Activated naive CD4-positive, alpha-beta T cell treated with anti-CD3 and anti-CD28 coated beads for 36 hours (primary cell): ENCODE measurements around the gene RBFA. TPM values are rescaled to one million over a fixed set of nuclear protein-coding genes. Genes with fewer than 3 reads are reported as not detected.
"Not testable (repeated sequence)": the region's sequence is repeated elsewhere in the genome, so short reads cannot be mapped to it uniquely, and the experiment has no call there.

Source experiments
- CTCF ChIA-PET: fragments of 350-600 bp; sonication (Branson Sonifier 250); formaldehyde crosslinking; loops from one replicate; lab custom pipeline; 2021; ENCODE audit warnings: antibody characterized with exemption; lab: Charles Lee
- DNase-seq: peaks from one replicate; pipeline ENCODE4 v3.0.0-alpha.2; 2020
- H3K27ac Mint-ChIP-seq: one replicate; pipeline ENCODE4 v1.8.0; 2021; ENCODE audit warnings: mild to moderate bottlenecking, mixed read lengths
- H3K27me3 Mint-ChIP-seq: one replicate; pipeline ENCODE4 v1.8.0; 2021; ENCODE audit warnings: low read depth, mixed read lengths
- H3K36me3 Mint-ChIP-seq: one replicate; pipeline ENCODE4 v1.8.0; 2021; ENCODE audit warnings: low read depth, mixed read lengths
- H3K4me1 Mint-ChIP-seq: one replicate; pipeline ENCODE4 v1.8.0; 2021; ENCODE audit warnings: low read depth, mixed read lengths
- H3K4me3 Mint-ChIP-seq: one replicate; pipeline ENCODE4 v1.8.0; 2021; ENCODE audit warnings: mild to moderate bottlenecking, moderate library complexity, mixed read lengths
- H3K9me3 Mint-ChIP-seq: one replicate; pipeline ENCODE4 v1.8.0; 2021; ENCODE audit warnings: mixed read lengths
- intact Hi-C: fragments of 100-400 bp; cut with micrococcal nuclease; formaldehyde crosslinking; loops from one replicate; pipeline ENCODE4 v1.15.1; 2023
- total RNA-seq, 2 experiments: library from RNA; stranded (reverse); gene quantifications; one replicate each; pipeline ENCODE4 v1.2.3, GENCODE V29; 2021

Gene RBFA
- 10 to 100 TPM; 35.7 to 36.0 TPM for total RNA-seq

GRCh38 chr18:80034068-80034851, at the start of gene RBFA:
RBFA (plus strand) TSS chr18:80034434; CDS start chr18:80034496, 62 bp downstream.
- Mint-ChIP-seq H3K36me3 (peaks cover 18% of the 10 kb centered on the region), H3K4me3 (peak within 1 kb of the TSS; percentile 82), H3K9me3 (no peaks in the 10 kb centered on the region), H3K27ac (peak within 1 kb of the TSS; percentile 73), H3K4me1 (peaks cover 26% of the 10 kb centered on the region), H3K27me3 (no peaks in the 10 kb centered on the region)
- DNase-seq = peak; percentile 100
- intact Hi-C loops = loop anchor here (1.0 to 2.0 kb wide), 8 partner anchors 46 to 965 kb away; partner anchors contain the start of genes ADNP2, ATP9B, CTDP1 and SLC66A2
- CTCF ChIA-PET = interaction anchor here (0.7 kb wide), 1 partner anchor 47 kb away, joined by 3 read pairs; no protein-coding TSS in a partner anchor

- H3K27ac Mint-ChIP-seq = no peak overlapping the region
- intact Hi-C loops = no loop called here
- H3K27me3 Mint-ChIP-seq = no peaks in the 10 kb centered on the region
- CTCF ChIA-PET = interaction anchor here (0.6 to 2.2 kb wide), 7 partner anchors 10 to 57 kb away, joined by 3 to 10 read pairs (median 3); partner anchors contain the start of gene HSBP1L1
- H3K9me3 Mint-ChIP-seq = no peaks in the 10 kb centered on the region
- H3K36me3 Mint-ChIP-seq = peaks cover 24% of the 10 kb centered on the region
- H3K4me3 Mint-ChIP-seq = no peak overlapping the region
- DNase-seq = no peak
- peaks cover 62% of the 10 kb centered on the region for H3K4me1 Mint-ChIP-seq
These were observed 49.1 kb upstream of the RBFA start for GRCh38 chr18:79985172-79985571.

GRCh38 chr18:79986726-79987125, 47.5 kb upstream of the RBFA start:
- Mint-ChIP-seq H3K27ac (peak overlapping the region; percentile 85), H3K4me3 (peak overlapping the region; percentile 85), H3K27me3 (no peaks in the 10 kb centered on the region), H3K9me3 (no peaks in the 10 kb centered on the region), H3K36me3 (peaks cover 24% of the 10 kb centered on the region), H3K4me1 (peaks cover 52% of the 10 kb centered on the region)
- CTCF ChIA-PET = interaction anchor here (0.6 to 1.5 kb wide), 3 partner anchors 12 to 123 kb away, joined by 3 to 4 read pairs (median 4); no protein-coding TSS in a partner anchor
- DNase-seq = no peak
- intact Hi-C loops = no loop called here

GRCh38 chr18:79987566-79987965, 46.7 kb upstream of the RBFA start:
- Mint-ChIP-seq H3K4me3 (peak overlapping the region; percentile 85), H3K4me1 (peaks cover 43% of the 10 kb centered on the region), H3K9me3 (no peaks in the 10 kb centered on the region), H3K36me3 (peaks cover 23% of the 10 kb centered on the region), H3K27me3 (no peaks in the 10 kb centered on the region), H3K27ac (peak overlapping the region; percentile 85)
- CTCF ChIA-PET = interaction anchor here (0.6 to 1.5 kb wide), 4 partner anchors 12 to 123 kb away, joined by 3 to 4 read pairs (median 4); no protein-coding TSS in a partner anchor
- intact Hi-C loops = no loop called here
- no peak for DNase-seq

- CTCF ChIA-PET = interaction anchor here (0.6 to 1.5 kb wide), 2 partner anchors 20 to 47 kb away, joined by 3 to 4 read pairs; no protein-coding TSS in a partner anchor
These were observed 46.2 kb upstream of the RBFA start for GRCh38 chr18:79988071-79988450.

GRCh38 chr18:79988451-79989194, 45.6 kb upstream of the RBFA start, which contains the start of gene TXNL4A:
TXNL4A (minus strand) TSS chr18:79988563; CDS start chr18:79988392, 171 bp downstream.
- Mint-ChIP-seq H3K36me3 (peaks cover 20% of the 10 kb centered on the region), H3K27me3 (no peaks in the 10 kb centered on the region), H3K4me1 (peaks cover 35% of the 10 kb centered on the region), H3K4me3 (peak within 1 kb of the TSS; percentile 85), H3K9me3 (no peaks in the 10 kb centered on the region), H3K27ac (peak within 1 kb of the TSS; percentile 85)
- intact Hi-C loops = loop anchor here (1.0 to 2.0 kb wide), 10 partner anchors 23 to 919 kb away; partner anchors contain the start of genes ADNP2, ATP9B, CTDP1 and KCNG2
- CTCF ChIA-PET = interaction anchor here (1.1 kb wide), 1 partner anchor 24 kb away, joined by 3 read pairs; the partner anchor contains the start of gene HSBP1L1
- peak; percentile 84 for DNase-seq

More at GRCh38 chr18:79988071-79988450, 46.2 kb upstream of the RBFA start:
- H3K9me3 Mint-ChIP-seq = no peaks in the 10 kb centered on the region
- H3K4me3 Mint-ChIP-seq = peak overlapping the region; percentile 85
- no peaks in the 10 kb centered on the region for H3K27me3 Mint-ChIP-seq
- peak; percentile 70 for DNase-seq
- intact Hi-C loops = loop anchor here (1.0 to 2.0 kb wide), 10 partner anchors 23 to 919 kb away; partner anchors contain the start of genes ADNP2, ATP9B, CTDP1 and KCNG2
- H3K27ac Mint-ChIP-seq = peak overlapping the region; percentile 85
- peaks cover 20% of the 10 kb centered on the region for H3K36me3 Mint-ChIP-seq
- H3K4me1 Mint-ChIP-seq = peaks cover 39% of the 10 kb centered on the region

- peak overlapping the region; percentile 85 for H3K4me3 Mint-ChIP-seq
- no peak for DNase-seq
- H3K4me1 Mint-ChIP-seq = peaks cover 30% of the 10 kb centered on the region
- peaks cover 17% of the 10 kb centered on the region for H3K36me3 Mint-ChIP-seq
- H3K9me3 Mint-ChIP-seq = no peaks in the 10 kb centered on the region
- no peaks in the 10 kb centered on the region for H3K27me3 Mint-ChIP-seq
- intact Hi-C loops = loop anchor here (2.0 kb wide), 4 partner anchors 158 to 594 kb away; partner anchors contain the start of genes KCNG2 and NFATC1
- CTCF ChIA-PET = interaction anchor here (1.1 kb wide), 1 partner anchor 24 kb away, joined by 3 read pairs; the partner anchor contains the start of gene HSBP1L1
- peak overlapping the region; percentile 84 for H3K27ac Mint-ChIP-seq
These were observed 45.1 kb upstream of the RBFA start for GRCh38 chr18:79989195-79989497.

- Mint-ChIP-seq H3K4me1 (peaks cover 10% of the 10 kb centered on the region), H3K27me3 (no peaks in the 10 kb centered on the region), H3K9me3 (no peaks in the 10 kb centered on the region), H3K27ac (no peak overlapping the region), H3K36me3 (peaks cover 6% of the 10 kb centered on the region), H3K4me3 (no peak overlapping the region)
- CTCF ChIA-PET = no interaction called here
- intact Hi-C loops = no loop called here
- DNase-seq = no peak
These were observed 42.7 kb upstream of the RBFA start for GRCh38 chr18:79991494-79991893.

GRCh38 chr18:79999701-80000100, 34.5 kb upstream of the RBFA start:
- H3K4me1 Mint-ChIP-seq, DNase-seq, H3K27me3 Mint-ChIP-seq, H3K27ac Mint-ChIP-seq, intact Hi-C loops, H3K4me3 Mint-ChIP-seq: not testable (repeated sequence)
- Mint-ChIP-seq H3K36me3 (peaks cover 11% of the 10 kb centered on the region), H3K9me3 (peaks cover 16% of the 10 kb centered on the region)
- CTCF ChIA-PET = interaction anchor here (1.5 kb wide), 1 partner anchor 13 kb away, joined by 4 read pairs; no protein-coding TSS in a partner anchor

GRCh38 chr18:80000877-80001276, 33.4 kb upstream of the RBFA start:
- Mint-ChIP-seq H3K4me1 (no peaks in the 10 kb centered on the region), H3K4me3 (no peak overlapping the region), H3K9me3 (peaks cover 16% of the 10 kb centered on the region), H3K36me3 (peaks cover 10% of the 10 kb centered on the region), H3K27me3 (no peaks in the 10 kb centered on the region), H3K27ac (no peak overlapping the region)
- intact Hi-C loops = no loop called here
- CTCF ChIA-PET = no interaction called here
- no peak for DNase-seq

- intact Hi-C loops = no loop called here
- Mint-ChIP-seq H3K27ac (no peak overlapping the region), H3K36me3 (peaks cover 10% of the 10 kb centered on the region), H3K4me3 (no peak overlapping the region), H3K9me3 (peaks cover 19% of the 10 kb centered on the region), H3K27me3 (no peaks in the 10 kb centered on the region), H3K4me1 (no peaks in the 10 kb centered on the region)
- CTCF ChIA-PET = no interaction called here
- DNase-seq = no peak
These were observed 31.8 kb upstream of the RBFA start for GRCh38 chr18:80002468-80002867.
